ENCODE data around the gene STXBP5. TPM values are rescaled to one million over a fixed set of nuclear protein-coding genes. Genes with fewer than 3 reads are reported as not detected.

Gene STXBP5
- total and polyA plus RNA-seq, 2 of the 4 experiments (the other 2 are of a cell fraction), result 13.2 to 46.4 TPM

GRCh38 chr6:147421903-147422302, 217.7 kb downstream of the STXBP5 start:
- Histone ChIP-seq H4K20me1 (ENCODE audit: insufficient read depth, low read length) (no peaks in the 10 kb centered on the region), H2BK15ac (ENCODE audit: low read depth, low read length) (no peak overlapping the region), H2AK5ac (ENCODE audit: low read depth, low read length) (no peak overlapping the region), H3K9me3 (ENCODE audit: control insufficient read depth, insufficient read depth, low read length) (no peaks in the 10 kb centered on the region), H2BK5ac (ENCODE audit: low read depth, low read length, poor library complexity, severe bottlenecking) (no peak overlapping the region), H3K79me1 (ENCODE audit: low read depth in 1 of 2, low read length in 2 of 2) (no peaks in the 10 kb centered on the region), H3K36me3 (ENCODE audit: control insufficient read depth, insufficient read depth, low read length) (no peaks in the 10 kb centered on the region), H2BK120ac (ENCODE audit: low read depth, low read length) (no peak overlapping the region), H3K4ac (ENCODE audit: low read depth, low read length) (no peak overlapping the region), H3K56ac (ENCODE audit: extremely low read depth, insufficient read depth, low read length) (no peak overlapping the region), H3K18ac (ENCODE audit: low read depth, low read length) (no peak overlapping the region), H3K9ac (ENCODE audit: low read depth, low read length) (no peak overlapping the region), H3K9me1 (ENCODE audit: insufficient read depth, low read length) (no peaks in the 10 kb centered on the region), H2BK20ac (ENCODE audit: low read depth, low read length) (no peak overlapping the region), H3K27ac (ENCODE audit: insufficient read depth, low read length) (no peak overlapping the region), H3K23ac (ENCODE audit: low read depth, low read length) (no peak overlapping the region), H4K5ac (ENCODE audit: low read depth, low read length) (no peak overlapping the region), H3K4me2 (ENCODE audit: low read depth, low read length) (no peak overlapping the region), H3K4me3 (ENCODE audit: insufficient read depth, low read depth, low read length) (no peak overlapping the region), H4K91ac (ENCODE audit: insufficient read depth, low read depth, low read length) (no peak overlapping the region), H3K4me1 (ENCODE audit: control insufficient read depth, insufficient read depth, low read length) (no peaks in the 10 kb centered on the region), H2AFZ (replicated peaks; ENCODE audit: low read length, poor library complexity) (no peak overlapping the region), H3K27me3 (ENCODE audit: control insufficient read depth, insufficient read depth, low read length) (peaks cover 3% of the 10 kb centered on the region), H2AK9ac (replicated peaks; ENCODE audit: low read depth, low read length, poor library complexity) (no peak overlapping the region), H4K8ac (ENCODE audit: low read depth in 2 of 2, low read length in 2 of 2) (no peak overlapping the region), H3K14ac (replicated peaks; ENCODE audit: low read depth, low read length) (no peak overlapping the region)
- ChIA-PET CTCF (no interaction called here), POLR2A (ENCODE audit: unreplicated experiment) (no interaction called here)
- TF ChIP-seq RFX5 (IDR thresholded peaks at IDR 0.05; ENCODE audit: low read depth, low read length) (no peak), FOS (IDR thresholded peaks at IDR 0.05; ENCODE audit: low read depth, low read length) (no peak), CEBPB (IDR thresholded peaks at IDR 0.05; ENCODE audit: low read depth, low read length) (no peak), MAZ (IDR thresholded peaks at IDR 0.05; ENCODE audit: borderline replicate concordance, low read depth, low read length) (no peak), BHLHE40 (IDR thresholded peaks at IDR 0.05; ENCODE audit: low read depth, low read length) (no peak), POLR2A (IDR thresholded peaks at IDR 0.05; ENCODE audit: low read depth, low read length) (no peak), MXI1 (IDR thresholded peaks at IDR 0.05; ENCODE audit: borderline replicate concordance, low read depth, low read length) (no peak), NFE2L2 (IDR thresholded peaks at IDR 0.05; ENCODE audit: low read depth, low read length) (no peak), RCOR1 (IDR thresholded peaks at IDR 0.05; ENCODE audit: insufficient replicate concordance, low read length) (no peak), USF2 (IDR thresholded peaks at IDR 0.05; ENCODE audit: low read depth, low read length) (no peak), CHD1 (IDR thresholded peaks at IDR 0.05; ENCODE audit: low read depth, low read length) (no peak), MAFK (IDR thresholded peaks at IDR 0.05; ENCODE audit: low read depth, low read length) (no peak), ELK1 (IDR thresholded peaks at IDR 0.05; ENCODE audit: borderline replicate concordance, low read depth, low read length) (no peak), CTCF (conservative IDR thresholded peaks at IDR 0.05; ENCODE audit: low read depth, low read length) (no peak), SMC3 (IDR thresholded peaks at IDR 0.05; ENCODE audit: low read depth, low read length) (no peak)
- intact Hi-C loops (cut with micrococcal nuclease), result no loop called here
- dilution Hi-C loops (cut with HindIII; ENCODE audit: low sequenced_read_pairs, unreplicated experiment), result no loop called here
- DNase-seq (no peak), ATAC-seq (ENCODE audit: low read depth) (no peak)
- BruUV-seq (replicated peaks), result no TSS peak
- in situ Hi-C loops (cut with MboI; ENCODE audit: low sequenced_read_pairs), result no loop called here

Measured in IMR-90 (cell line).